Erythroblast (primary cell): Measurements from ENCODE around the gene DIP2C.

ENCODE experiments used
- GATA1 ChIP-seq: IDR thresholded peaks from 2 replicates; pipeline ENCODE4 v1.6.1; 2011; ENCODE audit warnings: low read depth, mild to moderate bottlenecking, control low read depth, low read length, moderate library complexity
- POLR2A ChIP-seq: IDR thresholded peaks from 2 replicates; pipeline ENCODE4 v1.6.1; 2011; ENCODE audit warnings: mild to moderate bottlenecking, low read length

- TF ChIP-seq POLR2A (no peak), GATA1 (no peak)
These were observed 326.3 kb downstream of the DIP2C start for GRCh38 chr10:363152-363551.
